Fibroblast of lung (primary cell): Measurements from ENCODE around the gene AZIN2. TPM values are rescaled to one million over a fixed set of nuclear protein-coding genes. Genes with fewer than 3 reads are reported as not detected.

Source experiments
- DNase-seq, 2 donors: peaks; one replicate each; pipeline versions ENCODE4 v3.0.0 to v3.0.0-alpha.2; 2010; ENCODE audit warnings: low read depth in 2 of 2
- H2AFZ ChIP-seq: 2 replicates; pipeline ENCODE4 v1.5.1; 2012; ENCODE audit warnings: low read length, control low read depth, inconsistent platforms
- H3K27ac ChIP-seq: 2 replicates; pipeline ENCODE4 v1.5.1; 2011; ENCODE audit warnings: low read length, control low read depth; ENCODE audit not compliant: insufficient read depth
- H3K27me3 ChIP-seq: 2 replicates; pipeline ENCODE4 v1.5.1; 2011; ENCODE audit warnings: mild to moderate bottlenecking, low read length; ENCODE audit not compliant: control insufficient read depth, insufficient read depth
- H3K36me3 ChIP-seq: 2 replicates; pipeline ENCODE4 v1.5.1; 2011; ENCODE audit warnings: low read length; ENCODE audit not compliant: control insufficient read depth, insufficient read depth
- H3K4me1 ChIP-seq: 2 replicates; pipeline ENCODE4 v1.5.1; 2011; ENCODE audit warnings: low read length; ENCODE audit not compliant: control insufficient read depth, insufficient read depth; ENCODE audit errors: extremely low read depth
- H3K4me2 ChIP-seq: 2 replicates; pipeline ENCODE4 v1.5.1; 2011; ENCODE audit warnings: low read length, control low read depth; ENCODE audit not compliant: insufficient read depth; ENCODE audit errors: extremely low read depth
- H3K4me3 ChIP-seq, 4 experiments: fragments of 200-600 bp in 1 of 4; sonication (generic) in 1 of 4; replicated peaks in 1 of 4; 2 replicates each; pipeline ENCODE4 v1.5.1; 2011 to 2016; ENCODE audit warnings: low read length in 4 of 4, low read depth in 3 of 4, mild to moderate bottlenecking in 3 of 4, control low read depth in 2 of 4, inconsistent platforms in 1 of 4, mixed read lengths in 1 of 4; ENCODE audit not compliant: insufficient read depth in 1 of 4; ENCODE audit errors: control extremely low read depth in 1 of 4
- H3K79me2 ChIP-seq: 2 replicates; pipeline ENCODE4 v1.5.1; 2012; ENCODE audit warnings: mild to moderate bottlenecking, low read length, inconsistent platforms; ENCODE audit not compliant: control insufficient read depth, insufficient read depth
- H3K9ac ChIP-seq: 2 replicates; pipeline ENCODE4 v1.5.1; 2011; ENCODE audit warnings: mild to moderate bottlenecking, low read length, control low read depth; ENCODE audit not compliant: insufficient read depth
- H3K9me3 ChIP-seq: 2 replicates; pipeline ENCODE4 v1.5.1; 2012; ENCODE audit warnings: low read depth, low read length; ENCODE audit not compliant: control insufficient read depth, insufficient read depth
- H4K20me1 ChIP-seq: 2 replicates; pipeline ENCODE4 v1.5.1; 2011; ENCODE audit warnings: low read length; ENCODE audit not compliant: control insufficient read depth, insufficient read depth; ENCODE audit errors: extremely low read depth
- CTCF ChIP-seq, 2 donors: IDR thresholded peaks in 1 of 2; conservative IDR thresholded peaks in 1 of 2; 1 replicate in 1 of 2; 2 replicates in 1 of 2; pipeline ENCODE4 v1.5.1; 2011 to 2012; ENCODE audit warnings: low read length in 2 of 2, control low read depth in 1 of 2, inconsistent platforms in 1 of 2, low read depth in 1 of 2, mild to moderate bottlenecking in 1 of 2
- EZH2 ChIP-seq: IDR thresholded peaks from 2 replicates; pipeline ENCODE4 v1.5.1; 2012; ENCODE audit warnings: low read length, control low read depth, mild to moderate bottlenecking; ENCODE audit errors: missing control alignments
- polyA plus RNA-seq, 2 donors: library from polyadenylated mRNA; depleted of rRNA in 1 of 2; stranded (reverse) in 1 of 2; unstranded in 1 of 2; fragments of >200 nt; gene quantifications; 2 replicates each; pipeline ENCODE4 v1.2.1, GENCODE V29; 2011 to 2012; ENCODE audit warnings: missing spikeins in 1 of 2
- total RNA-seq: library from RNA; depleted of rRNA; stranded (reverse); fragments of >200 nt; gene quantifications from 2 replicates; pipeline ENCODE4 v1.2.1, GENCODE V29; 2014

AZIN2 gene
- total and polyA plus RNA-seq, 2 donors (not counting 1 experiment from before 2014, with no cell fraction given) = 3.2 to 9.1 TPM

DNA sequence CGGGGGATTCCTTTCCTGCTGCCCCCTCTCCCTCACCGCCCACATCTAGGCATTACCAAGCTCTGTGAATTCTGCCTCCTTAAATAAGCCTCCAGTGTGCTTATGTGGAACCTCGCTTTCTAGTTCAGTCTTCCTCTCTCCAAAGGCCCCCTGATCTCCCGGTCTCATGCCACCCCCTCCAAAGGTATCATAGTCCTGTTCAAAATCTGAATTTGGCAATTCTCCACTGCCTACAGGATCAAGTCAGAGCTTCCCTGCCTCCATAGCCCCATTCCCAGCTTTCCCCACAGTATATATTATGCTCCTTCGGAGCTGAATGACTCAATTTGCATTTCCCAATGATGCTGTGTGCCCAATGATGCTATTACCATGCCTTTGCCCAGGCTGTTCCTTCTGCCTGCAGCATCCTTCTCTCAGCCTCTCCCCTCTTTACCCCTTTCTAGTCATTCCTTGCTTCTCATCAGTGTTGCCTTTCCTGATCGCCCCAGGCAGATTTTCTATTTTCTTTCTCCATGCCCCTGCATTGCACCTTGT, 1.7 kb downstream of the AZIN2 start:
- H3K27me3 ChIP-seq = no peaks in the 10 kb centered on the region
- TF ChIP-seq CTCF (conservative IDR thresholded peaks at IDR 0.05 in 1 of 2, IDR thresholded peaks at IDR 0.05 in 1 of 2; ENCODE audit: low read depth in 1 of 2, low read length in 2 of 2) (no peak), EZH2 (no peak)
- H3K9me3 ChIP-seq = no peaks in the 10 kb centered on the region
- DNase-seq = peak in 1 of 2 donors; percentile 15
- no peak overlapping the region for H3K4me2 ChIP-seq
- no peak overlapping the region for H3K4me3 ChIP-seq
- H3K4me1 ChIP-seq = no peaks in the 10 kb centered on the region
- H3K79me2 ChIP-seq = no peaks in the 10 kb centered on the region
- no peaks in the 10 kb centered on the region for H4K20me1 ChIP-seq
- no peak overlapping the region for H3K27ac ChIP-seq
- H2AFZ ChIP-seq = no peak overlapping the region
- H3K36me3 ChIP-seq = no peaks in the 10 kb centered on the region
- H3K9ac ChIP-seq = no peak overlapping the region

- Histone ChIP-seq H3K9me3 (no peaks in the 10 kb centered on the region), H3K9ac (no peak overlapping the region), H3K27ac (no peak overlapping the region), H3K79me2 (no peaks in the 10 kb centered on the region), H3K36me3 (no peaks in the 10 kb centered on the region), H4K20me1 (no peaks in the 10 kb centered on the region), H3K4me2 (no peak overlapping the region), H2AFZ (no peak overlapping the region), H3K27me3 (no peaks in the 10 kb centered on the region), H3K4me3 (no peak overlapping the region), H3K4me1 (no peaks in the 10 kb centered on the region)
- DNase-seq = no peak
- TF ChIP-seq EZH2 (no peak), CTCF (conservative IDR thresholded peaks at IDR 0.05 in 1 of 2, IDR thresholded peaks at IDR 0.05 in 1 of 2; ENCODE audit: low read depth in 1 of 2, low read length in 2 of 2) (no peak)
Measured at GRCh38 chr1:33085332-33085731, 4.4 kb downstream of the AZIN2 start.

DNA sequence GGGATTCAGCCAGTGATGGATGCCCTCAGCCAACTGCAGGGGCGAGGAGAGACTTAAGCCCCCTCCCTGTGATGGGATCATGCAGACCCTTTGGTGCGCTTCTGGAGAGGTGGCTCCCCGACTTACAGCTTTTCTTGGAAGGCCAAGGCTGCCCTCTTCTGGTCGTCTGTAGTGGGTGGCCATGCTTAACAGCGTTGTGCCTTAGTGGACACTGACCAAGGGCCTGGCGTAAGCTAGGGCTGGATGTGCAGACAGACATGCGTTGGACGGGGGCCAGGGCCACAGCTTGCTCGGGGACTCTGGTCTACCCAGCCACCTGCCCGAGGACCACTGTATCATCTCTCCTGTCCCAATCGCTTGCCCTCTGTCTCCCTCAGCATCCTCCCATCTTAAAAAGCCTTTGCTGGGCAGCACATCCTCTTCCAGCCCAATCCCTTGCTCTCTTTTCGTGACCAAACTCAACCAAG, 5.5 kb downstream of the AZIN2 start:
- Histone ChIP-seq H3K79me2 (no peaks in the 10 kb centered on the region), H3K27ac (no peak overlapping the region), H4K20me1 (no peaks in the 10 kb centered on the region), H3K27me3 (no peaks in the 10 kb centered on the region), H3K9ac (no peak overlapping the region), H3K4me2 (no peak overlapping the region), H3K4me3 (no peak overlapping the region), H3K9me3 (no peaks in the 10 kb centered on the region), H2AFZ (no peak overlapping the region), H3K4me1 (no peaks in the 10 kb centered on the region), H3K36me3 (no peaks in the 10 kb centered on the region)
- TF ChIP-seq EZH2 (no peak), CTCF (conservative IDR thresholded peaks at IDR 0.05 in 1 of 2, IDR thresholded peaks at IDR 0.05 in 1 of 2; ENCODE audit: low read depth in 1 of 2, low read length in 2 of 2) (peak; percentile 69 to 92)
- DNase-seq = peak; percentile 72 to 86
